GM10248 (cell line): Measurements from ENCODE around the gene FAM114A2.

Experiments used
- CTCF ChIA-PET: fragments of 300-600 bp; sonication (Branson Sonifier 250); formaldehyde crosslinking; extraction: SDS; loops from one replicate; lab custom pipeline; 2021; ENCODE audit warnings: antibody characterized with exemption; lab: Yijun Ruan, JAX
- POLR2A ChIA-PET: fragments of 350-650 bp; sonication (Branson Sonifier 250); formaldehyde crosslinking; extraction: SDS; loops from one replicate; lab custom pipeline; 2020; ENCODE audit warnings: antibody characterized with exemption; lab: Yijun Ruan, JAX
- DNase-seq: peaks from one replicate; pipeline ENCODE4 v3.0.0; 2012; ENCODE audit errors: extremely low spot score
- CTCF ChIP-seq: IDR thresholded peaks from 2 replicates; pipeline ENCODE4 v1.5.1; 2012; ENCODE audit warnings: mild to moderate bottlenecking, low read depth; ENCODE audit errors: extremely low read depth, missing control alignments, control extremely low read depth

The FAM114A2 gene

GRCh38 chr5:153964880-153965645, 73.6 kb downstream of the FAM114A2 start:
- DNase-seq: peak; percentile 80
- ChIA-PET POLR2A (no interaction called here), CTCF (interaction anchor here (0.6 to 8.1 kb wide), 59 partner anchors 8 to 1454 kb away, joined by 3 to 111 read pairs (median 4); partner anchors contain the start of gene GRIA1)
- TF ChIP-seq CTCF: peak; percentile 95

GRCh38 chr5:153964191-153964879, 74.4 kb downstream of the FAM114A2 start:
- CTCF ChIA-PET: interaction anchor here (0.6 to 8.1 kb wide), 54 partner anchors 8 to 1453 kb away, joined by 3 to 111 read pairs (median 4); partner anchors contain the start of gene GRIA1
- POLR2A ChIA-PET: no interaction called here
- no peak for TF ChIP-seq CTCF
- DNase-seq: no peak

GRCh38 chr5:153960269-153961215, 78.2 kb downstream of the FAM114A2 start:
- no peak for TF ChIP-seq CTCF
- POLR2A ChIA-PET: no interaction called here
- DNase-seq: no peak
- CTCF ChIA-PET: interaction anchor here (1.0 kb wide), 1 partner anchor 15 kb away, joined by 3 read pairs; no protein-coding TSS in a partner anchor

- DNase-seq: no peak
- ChIA-PET CTCF (interaction anchor here (0.7 to 1.5 kb wide), 3 partner anchors 15 to 1427 kb away, joined by 3 to 4 read pairs (median 3); no protein-coding TSS in a partner anchor), POLR2A (no interaction called here)
- no peak for TF ChIP-seq CTCF
These were observed 79.4 kb downstream of the FAM114A2 start for GRCh38 chr5:153959134-153959957.

- no peak for TF ChIP-seq CTCF
- no peak for DNase-seq
- CTCF ChIA-PET: no interaction called here
- POLR2A ChIA-PET: no interaction called here
These were observed 81.5 kb downstream of the FAM114A2 start for GRCh38 chr5:153957205-153957604.
